ENCODE data around the gene GUF1. TPM values are rescaled to one million over a fixed set of nuclear protein-coding genes. Genes with fewer than 3 reads are reported as not detected.
A peak's percentile ranks its signal among the peaks of the same experiment; 100 is the strongest.
"Not testable (repeated sequence)": the region's sequence is repeated elsewhere in the genome, so short reads cannot be mapped to it uniquely, and the experiment has no call there.

Gene GUF1
- total RNA-seq, 1 donor from 2014 or later: 20.7 TPM

GRCh38 chr4:44727471-44727870 is 49.3 kb downstream of the GUF1 start:
- TF ChIP-seq CTCF (IDR thresholded peaks at IDR 0.05): no peak
- Mint-ChIP-seq H3K9me3 (ENCODE audit: unreplicated experiment) (peaks cover 4% of the 10 kb centered on the region), H3K27me3 (ENCODE audit: unreplicated experiment) (peaks cover 22% of the 10 kb centered on the region), H3K4me3 (ENCODE audit: unreplicated experiment) (peak overlapping the region; percentile 89), H3K4me1 (ENCODE audit: unreplicated experiment) (peaks cover 21% of the 10 kb centered on the region), H3K27ac (ENCODE audit: unreplicated experiment) (no peak overlapping the region), H3K36me3 (ENCODE audit: unreplicated experiment) (no peaks in the 10 kb centered on the region)
- no peak for DNase-seq (ENCODE audit: extremely low spot score, unreplicated experiment)

DNA sequence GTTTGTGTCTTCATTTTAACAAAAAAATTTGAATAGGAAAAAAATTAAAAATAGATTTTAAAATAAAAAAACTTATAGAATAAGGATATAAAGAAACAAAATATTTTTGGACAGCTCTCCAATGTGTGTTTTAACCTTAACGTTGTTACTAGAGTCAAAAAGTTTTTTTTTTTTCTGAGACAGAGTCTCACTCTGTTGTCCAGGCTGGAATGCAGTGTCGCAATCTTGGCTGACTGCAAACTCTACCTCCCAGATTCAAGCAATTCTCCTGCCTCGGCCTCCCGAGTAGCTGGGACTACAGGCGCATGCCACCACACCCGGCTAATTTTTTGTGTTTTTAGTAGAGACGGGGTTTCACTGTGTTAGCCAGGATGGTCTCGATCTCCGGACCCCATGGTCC is 50.5 kb downstream of the GUF1 start:
- H3K4me1 Mint-ChIP-seq (ENCODE audit: unreplicated experiment): peaks cover 21% of the 10 kb centered on the region
- not testable (repeated sequence) for DNase-seq (ENCODE audit: extremely low spot score, unreplicated experiment); H3K27ac Mint-ChIP-seq (ENCODE audit: unreplicated experiment); H3K4me3 Mint-ChIP-seq (ENCODE audit: unreplicated experiment); H3K9me3 Mint-ChIP-seq (ENCODE audit: unreplicated experiment); H3K36me3 Mint-ChIP-seq (ENCODE audit: unreplicated experiment)
- H3K27me3 Mint-ChIP-seq (ENCODE audit: unreplicated experiment): peaks cover 34% of the 10 kb centered on the region

DNA sequence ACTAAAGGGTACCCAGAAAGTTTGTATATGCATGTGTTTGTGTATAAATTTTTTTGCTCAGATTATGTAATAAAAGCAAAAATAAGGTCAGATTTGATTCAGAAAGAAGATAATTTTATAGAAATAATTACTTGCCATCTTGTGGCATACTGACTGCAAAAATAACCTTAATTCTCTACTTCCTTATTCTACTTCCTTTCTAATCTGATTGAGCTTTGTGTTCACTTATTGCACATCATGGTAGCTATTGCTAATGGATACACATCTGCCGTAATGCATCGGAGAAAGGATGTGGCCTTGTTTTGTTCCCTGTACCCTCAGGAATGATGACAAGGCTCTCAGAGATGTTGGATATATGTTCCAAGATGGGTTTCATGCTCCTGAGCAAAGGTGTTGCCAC is 58.7 kb downstream of the GUF1 start:
- no peaks in the 10 kb centered on the region for H3K9me3 Mint-ChIP-seq (ENCODE audit: unreplicated experiment)
- no peak overlapping the region for H3K4me3 Mint-ChIP-seq (ENCODE audit: unreplicated experiment)
- H3K36me3 Mint-ChIP-seq (ENCODE audit: unreplicated experiment): no peaks in the 10 kb centered on the region
- H3K27me3 Mint-ChIP-seq (ENCODE audit: unreplicated experiment): peaks cover 53% of the 10 kb centered on the region
- no peak for DNase-seq (ENCODE audit: extremely low spot score, unreplicated experiment)
- no peak overlapping the region for H3K27ac Mint-ChIP-seq (ENCODE audit: unreplicated experiment)
- no peaks in the 10 kb centered on the region for H3K4me1 Mint-ChIP-seq (ENCODE audit: unreplicated experiment)
- no peak for TF ChIP-seq CTCF (IDR thresholded peaks at IDR 0.05)

- Mint-ChIP-seq H3K27ac (ENCODE audit: unreplicated experiment) (no peak overlapping the region), H3K27me3 (ENCODE audit: unreplicated experiment) (peaks cover 41% of the 10 kb centered on the region), H3K4me3 (ENCODE audit: unreplicated experiment) (no peak overlapping the region), H3K9me3 (ENCODE audit: unreplicated experiment) (no peaks in the 10 kb centered on the region), H3K36me3 (ENCODE audit: unreplicated experiment) (no peaks in the 10 kb centered on the region), H3K4me1 (ENCODE audit: unreplicated experiment) (no peaks in the 10 kb centered on the region)
- DNase-seq (ENCODE audit: extremely low spot score, unreplicated experiment): no peak
- peak; percentile 49 for TF ChIP-seq CTCF (IDR thresholded peaks at IDR 0.05)
Measured at GRCh38 chr4:44738615-44739014, 60.4 kb downstream of the GUF1 start.

DNA sequence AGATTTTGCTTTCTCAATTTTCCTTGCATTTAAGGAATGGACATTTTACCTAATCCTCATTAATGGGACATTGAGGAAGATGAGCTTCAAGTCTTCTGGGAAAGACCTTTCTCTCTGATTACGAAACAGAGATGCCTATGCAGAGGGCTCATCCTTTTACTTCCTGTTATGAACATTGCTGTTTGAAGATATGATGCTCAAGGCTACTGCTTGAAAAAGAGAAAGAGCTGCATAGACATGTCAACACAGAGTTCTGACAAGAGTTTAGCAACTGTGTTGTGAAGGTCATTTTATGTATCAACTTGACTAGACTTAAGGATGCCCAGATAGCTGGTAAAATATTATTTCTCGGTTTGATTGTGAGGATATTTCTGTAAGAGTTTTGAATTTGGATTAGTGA is 62.0 kb downstream of the GUF1 start:
- Mint-ChIP-seq H3K27ac (ENCODE audit: unreplicated experiment) (no peak overlapping the region), H3K36me3 (ENCODE audit: unreplicated experiment) (no peaks in the 10 kb centered on the region)

More for the DNA sequence above, 62.0 kb downstream of the GUF1 start:
- peaks cover 26% of the 10 kb centered on the region for H3K27me3 Mint-ChIP-seq (ENCODE audit: unreplicated experiment)
- H3K9me3 Mint-ChIP-seq (ENCODE audit: unreplicated experiment): no peaks in the 10 kb centered on the region
- no peak for TF ChIP-seq CTCF (IDR thresholded peaks at IDR 0.05)
- no peak overlapping the region for H3K4me3 Mint-ChIP-seq (ENCODE audit: unreplicated experiment)
- no peaks in the 10 kb centered on the region for H3K4me1 Mint-ChIP-seq (ENCODE audit: unreplicated experiment)
- no peak for DNase-seq (ENCODE audit: extremely low spot score, unreplicated experiment)

Other genes starting within 250 kb of the GUF1 start
- gene KCTD8, start 229.6 kb upstream of the GUF1 start, total RNA-seq: not detected in 2 replicates
- gene YIPF7, start 26.8 kb upstream of the GUF1 start, total RNA-seq: not detected in 2 replicates
- gene GNPDA2, start 48.1 kb downstream of the GUF1 start, total RNA-seq: 15.4 and 16.6 TPM in 2 replicates